ENCODE data around the gene CCDC28B.

- TF ChIP-seq ZC3H11A (IDR thresholded peaks at IDR 0.05) (no peak), CTCF (IDR thresholded peaks at IDR 0.05) (no peak), JUNB (IDR thresholded peaks at IDR 0.05) (no peak), RFX5 (IDR thresholded peaks at IDR 0.05) (no peak), ZFP36 (IDR thresholded peaks at IDR 0.05; ENCODE audit: borderline replicate concordance, partially characterized antibody) (no peak)
These were observed 20.8 kb upstream of the CCDC28B start, which contains the start of gene TXLNA for GRCh38 chr1:32179443-32180185.

All from A549 (cell line).